K562 (cell line): Measurements from ENCODE around the gene HCST. TPM values are rescaled to one million over a fixed set of nuclear protein-coding genes. Genes with fewer than 3 reads are reported as not detected.

Experiments
- ATAC-seq: fragments of 200-7000 bp; cut with Tn5 transposase; 3 replicates; pipeline ENCODE4 v1.9.1; 2020; ENCODE audit warnings: moderate library complexity
- BruUV-seq: library from RNA; stranded (reverse); fragments of 400-500 nt; replicated peaks from 2 replicates; lab custom pipeline; 2021; lab: Mats Ljungman, UMichigan
- CTCF ChIA-PET: fragments of 300-600 bp; formaldehyde crosslinking; extraction: SDS; loops from one replicate; lab custom pipeline; 2021; ENCODE audit warnings: low intra/inter-chr PET ratio; lab: Yijun Ruan, JAX
- POLR2A ChIA-PET: fragments of 300-600, 350-650 bp; sonication (Branson Sonifier 250); formaldehyde crosslinking; extraction: SDS; loops from one replicate; lab custom pipeline; 2021; ENCODE audit warnings: antibody characterized with exemption, inconsistent platforms; lab: Yijun Ruan, JAX
- DNase-seq, 4 experiments: peaks; one replicate each; pipeline versions ENCODE4 v3.0.0 to v3.0.0-alpha.2; 2011 to 2018; ENCODE audit warnings: low spot score in 3 of 4, mixed read lengths in 3 of 4; ENCODE audit errors: extremely low read depth in 1 of 4
- FAIRE-seq: peaks from 2 replicates; lab custom pipeline; 2011; peaks lifted over from hg19 to GRCh38; lab: Jason Lieb, UNC
- H2AFZ ChIP-seq: 2 replicates; pipeline ENCODE4 v1.6.0; 2011; ENCODE audit warnings: low read depth, low read length, control low read depth, inconsistent platforms
- H3K27ac ChIP-seq: fragments of 200-600 bp; 3 replicates; pipeline ENCODE4 v1.8.0; 2011; ENCODE audit warnings: low read depth, mild to moderate bottlenecking, control low read depth, inconsistent platforms, low read length, moderate library complexity, mixed read lengths; ENCODE audit errors: extremely low read depth
- H3K27me3 ChIP-seq, 2 experiments: fragments of 300-600 bp in 1 of 2; 2 replicates in 1 of 2; 3 replicates in 1 of 2; pipeline versions ENCODE4 v1.6.0 to v1.8.0; 2011; ENCODE audit warnings: inconsistent platforms in 2 of 2, low read length in 2 of 2, mild to moderate bottlenecking in 1 of 2, mixed read lengths in 1 of 2, moderate library complexity in 1 of 2; ENCODE audit not compliant: control insufficient read depth in 2 of 2, insufficient read depth in 2 of 2
- H3K36me3 ChIP-seq: fragments of 300-600 bp; 3 replicates; pipeline ENCODE4 v1.8.0; 2011; ENCODE audit warnings: mild to moderate bottlenecking, low read length, inconsistent platforms; ENCODE audit not compliant: control insufficient read depth, insufficient read depth
- H3K4me1 ChIP-seq, 2 experiments: fragments of 200-600 bp in 1 of 2; replicated peaks in 1 of 2; 2 replicates in 1 of 2; 3 replicates in 1 of 2; pipeline versions ENCODE4 v1.5.1 to v1.8.0; 2011; ENCODE audit warnings: inconsistent platforms in 2 of 2, low read length in 2 of 2, mild to moderate bottlenecking in 1 of 2, mixed read lengths in 1 of 2, moderate library complexity in 1 of 2; ENCODE audit not compliant: control insufficient read depth in 2 of 2, insufficient read depth in 2 of 2
- H3K4me2 ChIP-seq: 2 replicates; pipeline ENCODE4 v1.6.1; 2011; ENCODE audit warnings: low read length, control low read depth, inconsistent platforms, mixed read lengths; ENCODE audit not compliant: insufficient read depth
- H3K4me3 ChIP-seq: fragments of 200-600 bp; sonication (generic), shearing (Covaris generic); 2 replicates; pipeline ENCODE4 v1.5.1; 2016; ENCODE audit warnings: control low read depth, inconsistent platforms
- H3K79me2 ChIP-seq: fragments of 200-600 bp; 3 replicates; pipeline ENCODE4 v1.8.0; 2011; ENCODE audit warnings: low read length, inconsistent platforms; ENCODE audit not compliant: control insufficient read depth, insufficient read depth
- H3K9ac ChIP-seq, 2 experiments: 2 replicates each; pipeline versions ENCODE4 v1.6.0 to v1.6.1; 2011; ENCODE audit warnings: low read depth in 2 of 2, low read length in 2 of 2, control low read depth in 1 of 2, inconsistent platforms in 1 of 2, mild to moderate bottlenecking in 1 of 2, mixed read lengths in 1 of 2; ENCODE audit not compliant: insufficient read depth in 1 of 2
- H3K9me1 ChIP-seq: one replicate; pipeline ENCODE4 v1.6.0; 2011; ENCODE audit warnings: inconsistent platforms, mild to moderate bottlenecking, low read length, moderate library complexity; ENCODE audit not compliant: control insufficient read depth, insufficient read depth
- H3K9me3 ChIP-seq: replicated peaks from 2 replicates; pipeline ENCODE4 v1.5.1; 2011; ENCODE audit warnings: low read depth, low read length, inconsistent platforms; ENCODE audit not compliant: control insufficient read depth, insufficient read depth
- H4K20me1 ChIP-seq: replicated peaks from 2 replicates; pipeline ENCODE4 v1.6.1; 2011; ENCODE audit warnings: low read length, inconsistent platforms, mixed read lengths; ENCODE audit not compliant: control insufficient read depth, insufficient read depth
- JUNB ChIP-seq: fragments of 450-650 bp; formaldehyde crosslinking; conservative IDR thresholded peaks from 2 replicates; pipeline ENCODE4 v1.4.0; 2020; ENCODE audit warnings: mild to moderate bottlenecking
- PHF8 ChIP-seq: fragments of 200-600 bp; sonication (generic); IDR thresholded peaks from 2 replicates; pipeline ENCODE4 v1.6.1; 2012; ENCODE audit warnings: mixed run types, mild to moderate bottlenecking, inconsistent platforms, low read length, moderate library complexity, borderline replicate concordance
- SAP30 ChIP-seq: fragments of 200-600 bp; sonication (generic); IDR thresholded peaks from 2 replicates; pipeline ENCODE4 v1.6.1; 2012; ENCODE audit warnings: borderline replicate concordance, low read depth, mild to moderate bottlenecking, moderate library complexity, low read length, control low read depth, inconsistent platforms; ENCODE audit not compliant: insufficient read depth, poor library complexity, severe bottlenecking
- SRSF3 ChIP-seq: fragments of 200-400 bp; formaldehyde crosslinking; IDR thresholded peaks from 2 replicates; pipeline ENCODE4 v1.6.1; 2016; ENCODE audit warnings: mild to moderate bottlenecking, low read length, moderate library complexity; ENCODE audit not compliant: insufficient read depth
- U2AF2 ChIP-seq: fragments of 200-400 bp; formaldehyde crosslinking; optimal IDR thresholded peaks from 2 replicates; pipeline ENCODE3; 2017; ENCODE audit warnings: low read depth, mild to moderate bottlenecking, low read length
- WGBS: fragments of 100-300 bp; shearing (Covaris generic); methylation state at CpG from one replicate; pipeline ENCODE4 v1.1.6; 2016; ENCODE audit warnings: low coverage, mixed read lengths; ENCODE audit not compliant: insufficient coverage; ENCODE audit errors: missing lambda C conversion rate; 5-methylcytosine and 5-hydroxymethylcytosine counted together
- in situ Hi-C: fragments of 300-500 bp; cut with MboI; formaldehyde crosslinking; loops from 4 replicates; pipeline ENCODE4 v1.15.0; 2018; ENCODE audit warnings: inconsistent platforms, mixed read lengths
- intact Hi-C: fragments of 100-400 bp; cut with micrococcal nuclease; formaldehyde crosslinking; loops from 2 replicates; pipeline ENCODE4 v1.14.2; 2022
- polyA plus RNA-seq, 8 experiments: library from polyadenylated mRNA; depleted of rRNA in 4 of 8; stranded (reverse) in 5 of 8; unstranded in 3 of 8; fragments of >200 nt; fragmentation: Nextera tagmentation in 2 of 8; fragmentation: Illumina TruSeq in 1 of 8; extraction: Ambion mirVana in 2 of 8; extraction: Trizol in 1 of 8; gene quantifications; 2 replicates each; pipeline versions ENCODE4 v1.2.1 to v1.2.3, GENCODE V29; 2011 to 2014; ENCODE audit warnings: inconsistent platforms in 1 of 8, missing spikeins in 1 of 8
- total RNA-seq, 7 experiments: library from RNA; depleted of rRNA in 6 of 7; stranded (reverse); fragments of >200 nt in 6 of 7; fragmentation: Illumina TruSeq in 2 of 7; extraction: Trizol in 2 of 7; gene quantifications; 2 replicates each; pipeline versions ENCODE4 v1.2.1 to v1.2.3, GENCODE V29; 2011 to 2021; ENCODE audit warnings: low replicate concordance in 1 of 7
- TF ChIP-seq, protein P1 (sequence below): fragments of 250-450 bp; sonication (Bioruptor Pico); IDR thresholded peaks from 2 replicates; pipeline ENCODE4 v1.8.0; 2022; ENCODE audit warnings: inconsistent platforms

The HCST gene
- total and polyA plus RNA-seq, 9 of the 15 experiments (the other 6 are each of a cell fraction or from before 2014, with no cell fraction given): 0.29 to 1.9 (median 0.95) TPM; not detected in 2

DNA sequence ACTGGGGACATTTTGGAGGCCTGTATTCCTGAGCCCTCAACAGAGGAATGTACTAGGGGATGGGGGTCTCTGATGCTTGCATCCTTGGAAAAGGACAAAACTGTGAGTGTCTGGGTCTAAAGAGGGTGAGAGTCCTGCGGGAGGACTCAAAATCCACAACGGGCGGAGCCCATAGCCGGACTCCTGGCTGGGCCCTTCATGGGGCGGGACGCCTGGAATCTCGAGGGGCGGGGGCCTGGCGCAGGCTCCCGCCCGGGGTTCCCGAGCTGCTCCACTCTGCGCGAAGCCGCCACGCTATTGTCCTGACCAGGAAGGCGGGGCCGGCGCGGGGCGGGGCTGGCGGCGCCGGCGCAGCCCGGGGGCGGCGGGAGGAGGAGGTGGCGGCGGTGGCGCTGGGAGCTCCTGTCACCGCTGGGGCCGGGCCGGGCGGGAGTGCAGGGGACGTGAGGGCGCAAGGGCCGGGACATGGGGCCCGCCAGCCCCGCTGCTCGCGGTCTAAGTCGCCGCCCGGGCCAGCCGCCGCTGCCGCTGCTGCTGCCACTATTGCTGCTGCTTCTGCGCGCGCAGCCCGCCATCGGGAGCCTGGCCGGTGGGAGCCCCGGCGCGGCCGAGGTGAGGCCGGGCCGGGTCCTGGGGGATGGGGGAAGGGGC, 34.0 kb upstream of the HCST start, which contains the start of gene APLP1 (continued):
- TF ChIP-seq U2AF2: no peak
- TF ChIP-seq, protein P1, sequence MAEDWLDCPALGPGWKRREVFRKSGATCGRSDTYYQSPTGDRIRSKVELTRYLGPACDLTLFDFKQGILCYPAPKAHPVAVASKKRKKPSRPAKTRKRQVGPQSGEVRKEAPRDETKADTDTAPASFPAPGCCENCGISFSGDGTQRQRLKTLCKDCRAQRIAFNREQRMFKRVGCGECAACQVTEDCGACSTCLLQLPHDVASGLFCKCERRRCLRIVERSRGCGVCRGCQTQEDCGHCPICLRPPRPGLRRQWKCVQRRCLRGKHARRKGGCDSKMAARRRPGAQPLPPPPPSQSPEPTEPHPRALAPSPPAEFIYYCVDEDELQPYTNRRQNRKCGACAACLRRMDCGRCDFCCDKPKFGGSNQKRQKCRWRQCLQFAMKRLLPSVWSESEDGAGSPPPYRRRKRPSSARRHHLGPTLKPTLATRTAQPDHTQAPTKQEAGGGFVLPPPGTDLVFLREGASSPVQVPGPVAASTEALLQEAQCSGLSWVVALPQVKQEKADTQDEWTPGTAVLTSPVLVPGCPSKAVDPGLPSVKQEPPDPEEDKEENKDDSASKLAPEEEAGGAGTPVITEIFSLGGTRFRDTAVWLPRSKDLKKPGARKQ: no peak

DNA sequence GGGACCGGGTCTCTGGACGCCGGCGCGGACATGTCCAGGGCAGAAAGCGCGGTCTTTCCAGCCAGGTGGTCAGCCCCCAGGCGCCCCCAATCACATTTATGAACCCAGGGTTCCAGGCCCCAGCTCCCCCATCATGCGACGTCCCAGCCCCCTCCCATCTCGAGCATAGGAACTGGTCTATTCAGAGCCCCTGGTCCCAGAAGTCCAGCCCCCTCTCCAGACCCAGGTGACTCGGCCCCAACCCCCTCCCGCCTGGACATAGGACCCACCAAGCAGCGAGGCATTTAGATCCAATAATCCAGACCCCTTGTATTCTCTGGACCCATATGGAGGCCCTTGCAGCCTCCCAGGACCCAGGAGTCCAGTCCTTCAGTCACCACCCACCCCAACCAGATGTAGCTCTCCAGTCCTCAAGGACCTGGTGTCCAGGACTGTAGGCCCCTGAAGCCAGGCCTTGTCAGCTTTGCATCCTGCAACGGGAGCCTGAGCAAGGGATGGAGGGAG, 33.5 kb upstream of the HCST start:
- 6% methylated on average over 7 of the region's 15 CpGs for WGBS
- no peak overlapping the region for H3K9ac ChIP-seq
- POLR2A ChIA-PET: interaction anchor here (0.6 to 1.7 kb wide), 2 partner anchors 11 to 33 kb away, joined by 4 to 9 read pairs; no protein-coding TSS in a partner anchor

More for the DNA sequence above, 33.5 kb upstream of the HCST start:
- TF ChIP-seq PHF8: peak; percentile 4; the same call in 1 of the 2 replicates
- TF ChIP-seq SAP30: peak; percentile 4
- no peak for TF ChIP-seq SRSF3
- no peak for TF ChIP-seq JUNB (CRISPR knock-in tag)
- BruUV-seq: no TSS peak
- H3K27ac ChIP-seq: no peak overlapping the region
- H3K36me3 ChIP-seq: no peaks in the 10 kb centered on the region
- intact Hi-C loops: no loop called here
- in situ Hi-C loops: no loop called here
- no peaks in the 10 kb centered on the region for H3K79me2 ChIP-seq
- no peaks in the 10 kb centered on the region for H3K9me3 ChIP-seq
- peaks cover 20 to 45% of the 10 kb centered on the region in 2 experiments for H3K4me1 ChIP-seq
- no peak for FAIRE-seq
- peaks cover 0 to 5% of the 10 kb centered on the region in 2 experiments; a peak in 1 of 5 replicates for H3K27me3 ChIP-seq
- H3K4me2 ChIP-seq: no peak overlapping the region; the same call in 1 of the 2 replicates
- CTCF ChIA-PET: no interaction called here
- DNase-seq: no peak
- ATAC-seq: no peak
- H2AFZ ChIP-seq: no peak overlapping the region; the same call in none of the 2 replicates
- H3K4me3 ChIP-seq: peak overlapping the region; percentile 36; the same call in 1 of the 2 replicates
- H4K20me1 ChIP-seq: peaks cover 4% of the 10 kb centered on the region; the same call in 1 of the 2 replicates
- H3K9me1 ChIP-seq: no peaks in the 10 kb centered on the region
